OCI-LY7 (cell line): ENCODE results near the gene PLEKHG4B. TPM values are rescaled to one million over a fixed set of nuclear protein-coding genes. Genes with fewer than 3 reads are reported as not detected.

Source experiments
- BruUV-seq: library from RNA; stranded (reverse); fragments of 400-500 nt; replicated peaks from 2 replicates; lab custom pipeline; 2021; lab: Mats Ljungman, UMichigan
- CTCF ChIA-PET: fragments of 300-600 bp; sonication (Branson Sonifier 250); formaldehyde crosslinking; loops from one replicate; lab custom pipeline; 2022; ENCODE audit warnings: antibody characterized with exemption; ENCODE audit not compliant: unreplicated experiment; lab: Charles Lee
- POLR2A ChIA-PET: fragments of 300-600 bp; sonication (Branson Sonifier 250); formaldehyde crosslinking; loops from one replicate; lab custom pipeline; 2022; ENCODE audit warnings: antibody characterized with exemption; lab: Charles Lee
- DNase-seq: peaks from one replicate; pipeline ENCODE4 v3.0.0-alpha.2; 2015; ENCODE audit warnings: low spot score
- H2AFZ ChIP-seq: fragments of 200-600 bp; sonication (generic), shearing (Covaris generic); 2 replicates; pipeline ENCODE4 v1.6.1; 2014; ENCODE audit warnings: mild to moderate bottlenecking, antibody characterized with exemption, low read length, moderate library complexity
- H3K27ac ChIP-seq: fragments of 200-600 bp; sonication (generic); 2 replicates; pipeline ENCODE4 v1.5.1; 2014; ENCODE audit warnings: mixed run types, low read depth, mild to moderate bottlenecking, moderate library complexity, low read length, inconsistent platforms; ENCODE audit not compliant: poor library complexity, severe bottlenecking
- H3K36me3 ChIP-seq: fragments of 200-600 bp; sonication (generic); 2 replicates; pipeline ENCODE4 v1.6.1; 2014; ENCODE audit warnings: mild to moderate bottlenecking, antibody characterized with exemption, low read length, moderate library complexity, mixed read lengths; ENCODE audit not compliant: insufficient read depth
- H3K4me1 ChIP-seq: fragments of 200-600 bp; sonication (generic); 2 replicates; pipeline ENCODE4 v1.5.1; 2014; ENCODE audit warnings: mild to moderate bottlenecking, low read length; ENCODE audit not compliant: insufficient read depth, poor library complexity, severe bottlenecking
- H3K4me2 ChIP-seq: fragments of 200-600 bp; sonication (generic); 2 replicates; pipeline ENCODE4 v1.6.1; 2014; ENCODE audit warnings: mild to moderate bottlenecking, low read length
- H3K4me3 ChIP-seq: fragments of 200-600 bp; sonication (generic); 2 replicates; pipeline ENCODE4 v1.5.1; 2014; ENCODE audit warnings: mild to moderate bottlenecking, low read depth, low read length; ENCODE audit not compliant: poor library complexity, severe bottlenecking
- H3K79me2 ChIP-seq: fragments of 200-600 bp; sonication (generic); 2 replicates; pipeline ENCODE4 v1.6.1; 2016; ENCODE audit warnings: low read depth, mild to moderate bottlenecking, low read length, moderate library complexity, mixed read lengths; ENCODE audit not compliant: insufficient read depth
- H3K9me2 ChIP-seq: fragments of 200-600 bp; sonication (generic); 2 replicates; pipeline ENCODE4 v1.6.1; 2016; ENCODE audit warnings: mild to moderate bottlenecking, low read length, mixed read lengths; ENCODE audit not compliant: insufficient read depth
- H3K9me3 ChIP-seq: fragments of 200-600 bp; sonication (generic); 2 replicates; pipeline ENCODE4 v1.6.1; 2014; ENCODE audit warnings: mild to moderate bottlenecking, mixed run types, low read length, mixed read lengths
- H4K20me1 ChIP-seq: fragments of 200-600 bp; sonication (generic); 2 replicates; pipeline ENCODE4 v1.6.1; 2014; ENCODE audit warnings: mild to moderate bottlenecking, antibody characterized with exemption, low read length, moderate library complexity, mixed read lengths; ENCODE audit not compliant: insufficient read depth
- CTCF ChIP-seq: fragments of 200-600 bp; sonication (generic); conservative IDR thresholded peaks from 2 replicates; pipeline ENCODE4 v1.5.1; 2014; ENCODE audit warnings: mild to moderate bottlenecking, antibody characterized with exemption, low read length, moderate library complexity, mixed read lengths
- EZH2phosphoT487 ChIP-seq: fragments of 200-600 bp; sonication (generic); IDR thresholded peaks from 2 replicates; pipeline ENCODE4 v1.6.1; 2018; ENCODE audit warnings: low read depth, borderline replicate concordance, mild to moderate bottlenecking, mixed run types, antibody characterized with exemption, low read length, moderate library complexity, mixed read lengths
- intact Hi-C: fragments of 100-400 bp; cut with micrococcal nuclease; formaldehyde crosslinking; loops from one replicate; pipeline ENCODE4 v1.10.0; 2022; ENCODE audit not compliant: unreplicated experiment
- total RNA-seq, 2 experiments: library from RNA; depleted of rRNA in 1 of 2; stranded (reverse); fragments of >200 nt in 1 of 2; shearing (Covaris generic) in 1 of 2; gene quantifications; 2 replicates each; pipeline ENCODE4 v1.2.3, GENCODE V29; 2014 to 2022

PLEKHG4B gene
- total RNA-seq, 2 experiments from 2014 or later = 0.30 to 0.41 TPM

GRCh38 chr5:107526-107925 lies 15.6 kb downstream of the PLEKHG4B start:
- BruUV-seq = no TSS peak
- CTCF ChIA-PET = no interaction called here
- H3K9me2 ChIP-seq = no peaks in the 10 kb centered on the region
- H3K4me2 ChIP-seq = no peak overlapping the region
- H3K27ac ChIP-seq = no peak overlapping the region
- no peaks in the 10 kb centered on the region for H3K79me2 ChIP-seq
- no peak overlapping the region for H3K4me3 ChIP-seq
- H3K9me3 ChIP-seq = no peaks in the 10 kb centered on the region
- POLR2A ChIA-PET = no interaction called here
- no peak overlapping the region for H2AFZ ChIP-seq
- no peaks in the 10 kb centered on the region for H3K36me3 ChIP-seq
- TF ChIP-seq CTCF (no peak), EZH2phosphoT487 (no peak)
- no peaks in the 10 kb centered on the region for H3K4me1 ChIP-seq
- intact Hi-C loops = no loop called here
- no peaks in the 10 kb centered on the region for H4K20me1 ChIP-seq
- DNase-seq = no peak

GRCh38 chr5:109826-110225 lies 17.9 kb downstream of the PLEKHG4B start:
- Histone ChIP-seq H3K4me3 (no peak overlapping the region), H4K20me1 (no peaks in the 10 kb centered on the region), H3K9me2 (no peaks in the 10 kb centered on the region), H3K36me3 (no peaks in the 10 kb centered on the region), H3K4me2 (no peak overlapping the region), H3K79me2 (no peaks in the 10 kb centered on the region), H3K27ac (no peak overlapping the region), H3K9me3 (no peaks in the 10 kb centered on the region), H2AFZ (no peak overlapping the region), H3K4me1 (no peaks in the 10 kb centered on the region)
- no peak for TF ChIP-seq EZH2phosphoT487
- TF ChIP-seq CTCF = no peak
- no peak for DNase-seq
- ChIA-PET POLR2A (no interaction called here), CTCF (no interaction called here)
- intact Hi-C loops = no loop called here
- BruUV-seq = no TSS peak

- CTCF ChIA-PET = no interaction called here
- H3K27ac ChIP-seq = no peak overlapping the region
- H2AFZ ChIP-seq = no peak overlapping the region
- H3K36me3 ChIP-seq = no peaks in the 10 kb centered on the region
- H3K9me2 ChIP-seq = no peaks in the 10 kb centered on the region
- H3K9me3 ChIP-seq = no peaks in the 10 kb centered on the region
- H4K20me1 ChIP-seq = no peaks in the 10 kb centered on the region
- no peak overlapping the region for H3K4me2 ChIP-seq
- H3K4me3 ChIP-seq = no peak overlapping the region
- no peaks in the 10 kb centered on the region for H3K79me2 ChIP-seq
- no peak for DNase-seq
- no TSS peak for BruUV-seq
- H3K4me1 ChIP-seq = no peaks in the 10 kb centered on the region
- POLR2A ChIA-PET = no interaction called here
- intact Hi-C loops = no loop called here
- TF ChIP-seq EZH2phosphoT487 = no peak
- TF ChIP-seq CTCF = no peak
Measured at GRCh38 chr5:110270-110888, 18.4 kb downstream of the PLEKHG4B start.
